Upper lobe of left lung (tissue), 4 donors: ENCODE data around the gene NIN.

Experiments used
- CTCF ChIP-seq, 6 experiments: fragments of 450-650 bp in 4 of 6; fragments of 200-600 bp in 2 of 6; sonication (generic) in 2 of 6; IDR thresholded peaks; one replicate each; pipeline ENCODE4 v1.5.1; 2016 to 2019; ENCODE audit warnings: antibody characterized with exemption in 6 of 6
- EP300 ChIP-seq, 4 donors: sonication (generic); formaldehyde crosslinking; IDR thresholded peaks; one replicate each; pipeline ENCODE4 v1.5.1; 2017; ENCODE audit warnings: antibody characterized with exemption in 4 of 4, control low read depth in 2 of 4

- TF ChIP-seq CTCF (IDR thresholded peaks at IDR 0.05) (no peak), EP300 (IDR thresholded peaks at IDR 0.05) (no peak)
These were observed 674 bp downstream of the NIN start for GRCh38 chr14:50830044-50830931.
